Esophagus (tissue), 2 donors: Measurements from ENCODE around the gene CDC40. TPM values are rescaled to one million over a fixed set of nuclear protein-coding genes. Genes with fewer than 3 reads are reported as not detected.

Source experiments
- polyA plus RNA-seq, 2 donors: library from polyadenylated mRNA; stranded (reverse); fragments of 200-250 nt; gene quantifications; one replicate each; pipeline ENCODE4 v1.2.3, GENCODE V29; 2013
- donor health status: healthy with polysubstance abuse.
- donor health status: Bipolar disorder and iron deficiency.

Gene CDC40
- polyA plus RNA-seq, 2 donors = 3.7 to 6.1 TPM

Other genes with a start within 250 kb of the CDC40 start
- not detected for gene GPR6, start 202.1 kb upstream of the CDC40 start, polyA plus RNA-seq
- 1 to 10 TPM; 7.2 to 7.7 TPM for gene WASF1, start 757 bp upstream of the CDC40 start, polyA plus RNA-seq
- gene METTL24, start 177.9 kb downstream of the CDC40 start, polyA plus RNA-seq = under 1 TPM; 0.14 to 0.34 TPM
- under 1 TPM; 0.28 to 0.34 TPM for gene DDO, start 235.1 kb downstream of the CDC40 start, polyA plus RNA-seq